ENCODE measurements around the gene TRAF7.

The TRAF7 gene

GRCh38 chr16:2204416-2205103 lies 49.0 kb downstream of the TRAF7 start:
- no peak for DNase-seq

- DNase-seq = peak; percentile 86
Measured at GRCh38 chr16:2205104-2205966, 49.8 kb downstream of the TRAF7 start, which contains the start of gene MLST8. Gene MLST8 (plus strand): TSS chr16:2205454. CDS start chr16:2206086, 632 bp downstream.

GRCh38 chr16:2205967-2206313 lies 50.4 kb downstream of the TRAF7 start:
- no peak for DNase-seq

GRCh38 chr16:2206420-2206779 lies 50.8 kb downstream of the TRAF7 start:
- DNase-seq = no peak

GRCh38 chr16:2206780-2207433 lies 51.3 kb downstream of the TRAF7 start:
- no peak for DNase-seq

GRCh38 chr16:2207872-2208271 lies 52.3 kb downstream of the TRAF7 start:
- DNase-seq = no peak

GRCh38 chr16:2208308-2208707 lies 52.7 kb downstream of the TRAF7 start:
- DNase-seq = no peak

- DNase-seq = no peak
Measured at GRCh38 chr16:2208772-2209171, 53.2 kb downstream of the TRAF7 start.

GRCh38 chr16:2209258-2210008 lies 53.9 kb downstream of the TRAF7 start:
- no peak for DNase-seq

- no peak for DNase-seq
Measured at GRCh38 chr16:2210009-2210332, 54.4 kb downstream of the TRAF7 start.

- no peak for DNase-seq
Measured at GRCh38 chr16:2210386-2211365, 55.1 kb downstream of the TRAF7 start, which contains the start of gene BRICD5. Gene BRICD5 (minus strand): TSS chr16:2210863. CDS start chr16:2210833, 30 bp downstream.

GRCh38 chr16:2211923-2212347 lies 56.4 kb downstream of the TRAF7 start:
- no peak for DNase-seq

GRCh38 chr16:2212362-2213324 lies 57.1 kb downstream of the TRAF7 start:
- DNase-seq = no peak

GRCh38 chr16:2213817-2214718 lies 58.5 kb downstream of the TRAF7 start:
- no peak for DNase-seq

- DNase-seq = no peak
Measured at GRCh38 chr16:2214719-2214968, 59.1 kb downstream of the TRAF7 start, which contains the start of gene PGP. Gene PGP (minus strand): TSS chr16:2214840. CDS start chr16:2214777, 63 bp downstream.

- DNase-seq = no peak
Measured at GRCh38 chr16:2216330-2216729, 60.7 kb downstream of the TRAF7 start.

GRCh38 chr16:2223221-2223941 lies 67.8 kb downstream of the TRAF7 start, which contains the start of gene E4F1:
Gene E4F1 (plus strand): TSS chr16:2223591. CDS start chr16:2223614, 23 bp downstream.
- DNase-seq = peak; percentile 100

- DNase-seq = peak; percentile 29
Measured at GRCh38 chr16:2223942-2224486, 68.4 kb downstream of the TRAF7 start.

Data from stimulated activated CD4-positive, alpha-beta T cell treated with anti-CD3 and anti-CD28 coated beads, Interleukin-4, amount 100 ng/mL, for 24 hours (primary cell).